ENCODE data around the gene MYRIP. TPM values are rescaled to one million over a fixed set of nuclear protein-coding genes. Genes with fewer than 3 reads are reported as not detected.

Gene MYRIP
- total RNA-seq, 1 donor = under 0.01 TPM

- Histone ChIP-seq H3K27ac (ENCODE audit: low read depth, low read length) (no peak overlapping the region), H3K27me3 (ENCODE audit: insufficient read depth, low read length) (no peaks in the 10 kb centered on the region), H3K4me1 (ENCODE audit: insufficient read depth, low read length) (peaks cover 4% of the 10 kb centered on the region), H3K4me3 (ENCODE audit: insufficient read depth, low read length) (no peak overlapping the region), H4K20me1 (ENCODE audit: insufficient read depth, low read length) (no peaks in the 10 kb centered on the region), H3K4me2 (ENCODE audit: insufficient read depth, low read length) (no peak overlapping the region), H3K36me3 (ENCODE audit: insufficient read depth, low read length) (no peaks in the 10 kb centered on the region), H3K79me2 (ENCODE audit: insufficient read depth, low read length) (no peaks in the 10 kb centered on the region), H3K9me3 (ENCODE audit: low read depth, low read length) (no peaks in the 10 kb centered on the region), H2AFZ (ENCODE audit: low read length) (no peak overlapping the region)
- DNase-seq (ENCODE audit: insufficient read length, low spot score, missing footprints) = no peak
- no peak for TF ChIP-seq CTCF (IDR thresholded peaks at IDR 0.05; ENCODE audit: extremely low read depth, low read depth, low read length)
Measured at GRCh38 chr3:39965461-39965860, 156.1 kb downstream of the MYRIP start.

- peaks cover 4% of the 10 kb centered on the region for H3K4me1 ChIP-seq (ENCODE audit: insufficient read depth, low read length)
- H3K36me3 ChIP-seq (ENCODE audit: insufficient read depth, low read length) = no peaks in the 10 kb centered on the region
- H3K9me3 ChIP-seq (ENCODE audit: low read depth, low read length) = no peaks in the 10 kb centered on the region
- no peak overlapping the region for H3K4me2 ChIP-seq (ENCODE audit: insufficient read depth, low read length)
- H2AFZ ChIP-seq (ENCODE audit: low read length) = no peak overlapping the region
- DNase-seq (ENCODE audit: insufficient read length, low spot score, missing footprints) = no peak
- no peaks in the 10 kb centered on the region for H3K79me2 ChIP-seq (ENCODE audit: insufficient read depth, low read length)
- H3K27me3 ChIP-seq (ENCODE audit: insufficient read depth, low read length) = no peaks in the 10 kb centered on the region
- TF ChIP-seq CTCF (IDR thresholded peaks at IDR 0.05; ENCODE audit: extremely low read depth, low read depth, low read length) = no peak
- H4K20me1 ChIP-seq (ENCODE audit: insufficient read depth, low read length) = no peaks in the 10 kb centered on the region
- H3K4me3 ChIP-seq (ENCODE audit: insufficient read depth, low read length) = no peak overlapping the region
- H3K27ac ChIP-seq (ENCODE audit: low read depth, low read length) = no peak overlapping the region
Measured at GRCh38 chr3:39965997-39966396, 156.6 kb downstream of the MYRIP start.

GRCh38 chr3:39970982-39971381 lies 161.6 kb downstream of the MYRIP start:
- H2AFZ ChIP-seq (ENCODE audit: low read length) = no peak overlapping the region
- TF ChIP-seq CTCF (IDR thresholded peaks at IDR 0.05; ENCODE audit: extremely low read depth, low read depth, low read length) = no peak
- H3K27me3 ChIP-seq (ENCODE audit: insufficient read depth, low read length) = no peaks in the 10 kb centered on the region
- H3K36me3 ChIP-seq (ENCODE audit: insufficient read depth, low read length) = no peaks in the 10 kb centered on the region
- no peaks in the 10 kb centered on the region for H3K9me3 ChIP-seq (ENCODE audit: low read depth, low read length)
- H3K4me1 ChIP-seq (ENCODE audit: insufficient read depth, low read length) = no peaks in the 10 kb centered on the region
- no peak overlapping the region for H3K4me3 ChIP-seq (ENCODE audit: insufficient read depth, low read length)
- no peak for DNase-seq (ENCODE audit: insufficient read length, low spot score, missing footprints)
- no peak overlapping the region for H3K4me2 ChIP-seq (ENCODE audit: insufficient read depth, low read length)
- H3K27ac ChIP-seq (ENCODE audit: low read depth, low read length) = no peak overlapping the region
- H3K79me2 ChIP-seq (ENCODE audit: insufficient read depth, low read length) = no peaks in the 10 kb centered on the region
- H4K20me1 ChIP-seq (ENCODE audit: insufficient read depth, low read length) = no peaks in the 10 kb centered on the region

GRCh38 chr3:39971559-39972031 lies 162.2 kb downstream of the MYRIP start:
- Histone ChIP-seq H3K9me3 (ENCODE audit: low read depth, low read length) (no peaks in the 10 kb centered on the region), H4K20me1 (ENCODE audit: insufficient read depth, low read length) (no peaks in the 10 kb centered on the region), H3K36me3 (ENCODE audit: insufficient read depth, low read length) (no peaks in the 10 kb centered on the region), H3K4me1 (ENCODE audit: insufficient read depth, low read length) (no peaks in the 10 kb centered on the region), H3K27me3 (ENCODE audit: insufficient read depth, low read length) (no peaks in the 10 kb centered on the region), H3K79me2 (ENCODE audit: insufficient read depth, low read length) (no peaks in the 10 kb centered on the region), H3K4me2 (ENCODE audit: insufficient read depth, low read length) (no peak overlapping the region), H2AFZ (ENCODE audit: low read length) (no peak overlapping the region), H3K4me3 (ENCODE audit: insufficient read depth, low read length) (no peak overlapping the region), H3K27ac (ENCODE audit: low read depth, low read length) (no peak overlapping the region)
- DNase-seq (ENCODE audit: insufficient read length, low spot score, missing footprints) = no peak
- no peak for TF ChIP-seq CTCF (IDR thresholded peaks at IDR 0.05; ENCODE audit: extremely low read depth, low read depth, low read length)

Measured in osteoblast (primary cell).